Activated T-cell treated with anti-CD3 and anti-CD28 coated beads, Interleukin-2, amount 50 U/mL, for 4 hours (primary cell): ENCODE results near the gene FILIP1L. TPM values are rescaled to one million over a fixed set of nuclear protein-coding genes. Genes with fewer than 3 reads are reported as not detected.

Experiments used
- ATAC-seq, 2 donors: fragments of 200-7000 bp; cut with Tn5 transposase; one replicate each; pipeline ENCODE4 v1.10.0; 2021
- DNase-seq: peaks from one replicate; pipeline ENCODE4 v3.0.0-alpha.2; 2020
- H3K27me3 Mint-ChIP-seq: one replicate; pipeline ENCODE4 v1.8.0; 2021; ENCODE audit warnings: low read depth, mixed read lengths
- H3K36me3 Mint-ChIP-seq: one replicate; pipeline ENCODE4 v1.8.0; 2022; ENCODE audit warnings: mixed read lengths; ENCODE audit not compliant: insufficient read depth
- H3K4me1 Mint-ChIP-seq: one replicate; pipeline ENCODE4 v1.8.0; 2021; ENCODE audit warnings: low read depth, mixed read lengths
- H3K4me3 Mint-ChIP-seq: one replicate; pipeline ENCODE4 v1.8.0; 2021; ENCODE audit warnings: mild to moderate bottlenecking, moderate library complexity, mixed read lengths
- H3K9me3 Mint-ChIP-seq: one replicate; pipeline ENCODE4 v1.8.0; 2021; ENCODE audit warnings: mixed read lengths
- total RNA-seq, 3 donors: library from RNA; stranded (reverse); gene quantifications; one replicate each; pipeline ENCODE4 v1.2.1, GENCODE V29; 2021

FILIP1L gene
- total RNA-seq, 3 donors from 2014 or later = 0.08 to 0.28 TPM; not detected in 1

DNA sequence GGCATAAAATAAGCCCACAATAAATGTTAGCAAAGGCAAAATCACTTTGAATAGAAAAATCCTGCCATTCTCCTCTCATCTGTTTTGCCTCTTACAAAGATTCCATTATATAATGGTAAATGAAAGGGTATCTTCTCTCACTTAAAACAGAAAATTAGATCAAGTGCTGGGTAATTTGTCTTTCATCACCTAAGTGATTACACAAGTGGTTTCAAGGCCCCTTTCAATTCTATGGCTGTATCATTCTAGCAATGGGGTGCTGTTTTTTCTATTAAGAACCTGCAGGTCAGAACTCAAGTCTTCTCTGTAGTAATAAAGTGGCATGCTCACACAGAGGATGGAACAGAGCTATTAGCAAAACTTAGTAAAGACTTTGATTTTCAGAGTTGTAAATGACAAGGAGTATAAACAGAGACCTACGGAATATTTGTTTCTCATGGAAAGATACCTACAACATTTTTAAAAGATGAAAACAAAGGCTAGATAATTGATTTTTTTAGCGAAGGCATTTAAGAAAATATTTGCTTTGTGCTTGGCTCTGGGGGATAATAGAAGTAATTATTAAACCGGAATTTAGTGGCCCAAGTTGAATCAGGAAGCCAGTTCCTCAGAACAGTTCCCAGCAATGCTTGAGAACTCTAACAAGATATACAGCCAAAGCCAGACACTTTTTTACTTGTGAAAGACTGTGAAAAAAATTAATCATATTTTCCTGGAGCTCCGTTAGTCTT, 159.2 kb downstream of the FILIP1L start:
- DNase-seq = no peak
- no peaks in the 10 kb centered on the region for H3K4me1 Mint-ChIP-seq
- no peaks in the 10 kb centered on the region for H3K9me3 Mint-ChIP-seq
- no peak overlapping the region for H3K4me3 Mint-ChIP-seq
- no peaks in the 10 kb centered on the region for H3K27me3 Mint-ChIP-seq
- H3K36me3 Mint-ChIP-seq = peaks cover 3% of the 10 kb centered on the region
- no peak for ATAC-seq

DNA sequence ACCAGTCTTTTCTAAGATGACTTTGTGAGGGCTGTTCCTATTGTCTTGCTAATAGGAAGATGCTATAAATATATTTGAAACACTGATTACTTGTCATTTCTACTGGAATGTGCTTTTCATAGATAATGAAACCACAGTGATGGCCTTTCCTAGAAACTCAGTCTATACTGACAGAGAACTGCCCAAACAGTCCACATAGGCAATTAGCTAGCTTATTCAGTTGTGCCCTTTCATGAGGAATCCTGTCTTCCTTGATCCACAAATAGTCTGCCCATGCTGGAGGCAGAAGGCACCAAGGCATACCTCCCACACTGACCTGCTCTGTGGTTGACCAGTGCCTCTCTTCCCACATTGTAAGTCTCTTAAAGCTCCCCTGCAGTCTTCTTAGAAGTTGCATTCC, 160.7 kb downstream of the FILIP1L start:
- no peaks in the 10 kb centered on the region for H3K9me3 Mint-ChIP-seq
- ATAC-seq = no peak
- no peaks in the 10 kb centered on the region for H3K4me1 Mint-ChIP-seq
- no peak for DNase-seq
- no peaks in the 10 kb centered on the region for H3K27me3 Mint-ChIP-seq
- H3K36me3 Mint-ChIP-seq = peaks cover 3% of the 10 kb centered on the region
- no peak overlapping the region for H3K4me3 Mint-ChIP-seq

DNA sequence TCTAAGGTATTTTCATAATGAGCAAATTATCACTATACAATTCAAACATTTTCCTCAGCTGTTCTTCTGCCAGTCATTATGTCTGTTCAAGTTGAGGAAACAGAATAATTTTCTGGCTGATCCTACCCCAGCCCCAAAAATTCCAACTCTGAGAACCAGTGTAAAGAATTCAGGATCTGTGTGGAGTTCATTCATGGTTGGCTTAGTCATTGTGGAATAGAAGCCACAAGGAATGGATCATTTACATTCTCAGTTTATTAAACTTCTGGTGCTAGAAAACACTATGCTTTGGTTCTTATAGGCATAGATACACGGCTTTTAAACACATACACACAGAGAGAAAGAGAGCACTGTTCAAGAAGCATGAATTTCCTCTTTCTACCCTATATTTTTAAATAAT, 162.0 kb downstream of the FILIP1L start:
- Mint-ChIP-seq H3K4me3 (no peak overlapping the region), H3K9me3 (no peaks in the 10 kb centered on the region)
- ATAC-seq = no peak

DNA sequence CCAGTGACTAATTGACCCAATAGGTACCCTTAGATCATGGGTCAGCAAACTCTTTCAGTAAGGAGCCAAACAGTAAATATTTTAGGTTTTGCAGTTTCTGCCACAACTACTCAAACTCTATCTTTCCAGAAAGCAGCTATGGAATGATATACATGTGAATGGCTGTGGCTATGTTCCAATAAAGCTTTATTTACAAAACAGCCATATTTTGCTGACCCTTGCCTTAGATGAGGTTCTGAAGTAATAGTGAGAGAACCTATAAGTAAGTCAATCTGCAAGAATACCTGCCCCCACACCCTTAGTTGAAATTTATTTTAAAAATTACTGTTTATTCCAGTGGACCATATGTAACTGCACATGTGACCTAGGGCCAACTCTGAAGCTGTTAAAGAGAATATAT, 162.6 kb downstream of the FILIP1L start:
- no peak for ATAC-seq
- no peak overlapping the region for H3K4me3 Mint-ChIP-seq
- H3K9me3 Mint-ChIP-seq = no peaks in the 10 kb centered on the region
- no peaks in the 10 kb centered on the region for H3K4me1 Mint-ChIP-seq
- no peak for DNase-seq
- H3K36me3 Mint-ChIP-seq = peaks cover 2% of the 10 kb centered on the region
- no peaks in the 10 kb centered on the region for H3K27me3 Mint-ChIP-seq

More for the DNA sequence above, 162.0 kb downstream of the FILIP1L start:
- Mint-ChIP-seq H3K36me3 (peaks cover 3% of the 10 kb centered on the region), H3K27me3 (no peaks in the 10 kb centered on the region), H3K4me1 (no peaks in the 10 kb centered on the region)
- DNase-seq = no peak

DNA sequence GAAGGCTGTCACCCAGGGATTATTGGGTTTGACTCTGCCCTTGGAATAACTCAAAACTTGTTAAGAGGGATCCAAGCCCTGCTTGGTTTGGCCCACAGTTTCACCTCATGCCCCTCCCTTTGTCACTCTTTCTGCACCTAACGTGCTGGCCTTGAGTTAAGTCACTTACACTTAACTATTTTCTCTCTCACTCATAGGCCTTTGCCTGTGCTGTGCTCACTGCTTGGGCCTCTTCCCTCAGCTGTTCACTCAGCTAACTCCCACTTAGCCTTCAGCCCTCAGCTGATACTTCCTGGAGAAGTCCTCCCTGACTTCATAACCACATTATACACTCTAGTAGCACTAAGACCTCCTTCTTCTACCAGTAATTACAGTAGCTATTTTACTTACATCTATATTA, 163.4 kb downstream of the FILIP1L start:
- ATAC-seq (no peak), DNase-seq (no peak)
- Mint-ChIP-seq H3K9me3 (no peaks in the 10 kb centered on the region), H3K4me1 (no peaks in the 10 kb centered on the region), H3K36me3 (no peaks in the 10 kb centered on the region), H3K4me3 (no peak overlapping the region), H3K27me3 (no peaks in the 10 kb centered on the region)

DNA sequence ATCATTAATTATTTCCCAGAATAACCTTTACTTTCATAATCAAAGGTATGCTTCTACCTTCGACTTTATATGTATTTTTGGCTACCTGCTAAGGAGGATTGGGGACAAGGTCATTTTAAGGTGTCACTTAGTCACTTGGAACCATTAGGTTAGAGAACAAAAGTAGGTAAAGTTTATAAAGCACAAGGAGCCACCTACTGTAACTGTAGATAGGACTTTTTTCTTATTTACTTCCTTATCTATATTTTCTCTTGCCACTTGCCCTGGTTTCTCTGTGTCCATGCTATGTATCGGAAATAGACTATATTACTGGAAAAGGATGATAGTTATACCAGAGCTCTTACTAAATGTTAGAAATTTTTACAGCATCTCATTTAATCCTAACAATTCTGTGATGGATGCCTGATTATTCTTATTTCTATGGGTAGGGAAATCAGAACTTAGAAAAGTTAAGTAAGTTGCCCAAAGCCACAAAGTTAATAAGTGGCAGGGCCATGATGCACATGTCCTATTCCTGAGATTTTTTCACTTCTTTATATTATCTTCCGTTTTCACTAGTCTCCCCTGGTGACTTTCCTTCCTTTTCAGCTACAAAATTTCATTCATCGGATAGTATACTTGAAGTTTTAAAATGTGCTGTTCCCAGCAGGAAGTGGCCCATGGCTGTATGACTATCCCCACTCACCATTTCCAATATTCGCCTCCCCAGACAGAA, 164.2 kb downstream of the FILIP1L start:
- H3K36me3 Mint-ChIP-seq = no peaks in the 10 kb centered on the region
- no peak overlapping the region for H3K4me3 Mint-ChIP-seq
- H3K27me3 Mint-ChIP-seq = no peaks in the 10 kb centered on the region
- H3K4me1 Mint-ChIP-seq = no peaks in the 10 kb centered on the region
- no peaks in the 10 kb centered on the region for H3K9me3 Mint-ChIP-seq
- DNase-seq = no peak
- no peak for ATAC-seq

DNA sequence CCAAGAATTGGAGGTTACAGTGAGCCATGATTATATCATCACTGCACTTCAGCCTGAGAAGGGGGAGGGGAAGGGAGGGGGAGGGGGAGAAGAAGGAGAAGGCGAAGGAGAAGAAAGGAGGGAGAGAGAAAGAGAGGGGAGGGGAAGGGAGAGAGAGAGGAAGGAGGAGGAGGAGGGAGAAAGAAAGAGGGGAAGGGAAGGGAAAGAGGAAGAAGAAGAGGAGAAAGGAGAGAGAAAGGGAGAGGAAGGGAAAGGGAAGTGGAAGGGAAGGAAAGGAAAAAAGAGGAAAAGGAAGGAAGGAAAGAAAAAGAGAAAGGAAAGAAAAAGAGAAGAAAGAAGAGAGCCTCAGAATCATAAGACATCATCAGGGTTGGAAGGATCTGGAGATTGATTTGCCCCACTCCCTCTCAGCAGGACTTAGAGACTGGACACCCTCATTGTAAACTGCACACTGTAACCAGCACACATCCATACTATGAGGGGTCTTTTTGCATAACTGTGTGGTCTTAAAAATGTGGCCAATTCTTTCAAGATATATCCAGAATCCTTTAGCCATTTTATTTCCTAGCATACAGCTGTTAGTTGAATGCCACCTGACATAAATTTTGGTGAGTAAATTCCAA, 165.7 kb downstream of the FILIP1L start:
- Mint-ChIP-seq H3K4me1 (no peaks in the 10 kb centered on the region), H3K27me3 (no peaks in the 10 kb centered on the region), H3K4me3 (no peak overlapping the region), H3K36me3 (no peaks in the 10 kb centered on the region), H3K9me3 (no peaks in the 10 kb centered on the region)
- no peak for DNase-seq
- no peak for ATAC-seq

DNA sequence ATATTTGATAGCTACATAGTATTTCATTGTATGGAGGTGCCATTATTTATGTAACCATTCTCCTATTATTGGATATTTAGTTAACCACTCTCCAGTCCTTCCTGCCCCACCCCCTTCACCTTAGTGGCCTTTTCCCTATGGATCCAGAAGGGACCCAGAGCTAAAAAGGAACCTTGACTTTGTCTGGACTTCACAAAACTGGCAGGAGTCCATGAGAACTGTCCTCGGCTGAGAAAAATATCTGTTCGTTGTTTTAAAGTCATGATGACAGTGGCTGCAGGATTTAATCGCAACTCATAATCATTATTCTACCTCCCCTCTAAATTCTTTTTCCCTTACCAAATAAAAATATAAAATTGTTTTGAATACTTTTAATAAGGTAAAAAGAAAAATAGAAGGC, 166.9 kb downstream of the FILIP1L start:
- H3K4me1 Mint-ChIP-seq = no peaks in the 10 kb centered on the region
- no peak overlapping the region for H3K4me3 Mint-ChIP-seq
- DNase-seq (no peak), ATAC-seq (no peak)
- no peaks in the 10 kb centered on the region for H3K27me3 Mint-ChIP-seq
- H3K9me3 Mint-ChIP-seq = no peaks in the 10 kb centered on the region
- peaks cover 2% of the 10 kb centered on the region for H3K36me3 Mint-ChIP-seq

DNA sequence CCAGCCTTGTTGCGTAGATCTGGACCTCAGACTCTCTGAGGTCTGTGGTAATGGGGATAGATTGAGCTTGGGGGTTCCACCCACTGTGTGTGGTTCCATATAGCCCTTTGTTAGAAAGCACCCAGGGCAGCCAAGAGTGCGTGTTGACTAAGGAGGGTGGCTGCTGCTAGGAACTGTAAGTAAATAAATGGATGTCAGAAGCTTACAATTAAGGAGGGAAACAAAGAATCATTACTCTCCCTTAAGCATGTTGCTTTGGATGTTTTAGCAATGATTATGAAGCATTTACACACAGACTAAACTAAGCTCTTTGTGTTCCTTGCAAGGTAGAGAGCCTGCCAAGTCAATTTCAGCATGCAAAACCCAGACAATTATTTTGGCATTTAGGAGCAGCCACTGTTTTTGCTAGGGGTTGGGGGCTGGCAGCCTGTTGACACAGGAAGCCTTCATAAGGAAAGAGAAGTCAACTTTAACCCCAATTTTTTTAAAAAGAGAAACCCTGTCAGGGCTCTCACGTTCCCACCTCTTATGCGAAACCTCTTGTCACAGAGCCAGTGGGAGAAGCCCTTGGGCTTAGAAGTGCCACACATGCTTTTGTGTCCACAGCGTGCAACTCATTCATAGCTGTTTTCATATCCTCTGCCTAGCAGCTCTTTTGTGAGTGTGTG, 168.8 kb downstream of the FILIP1L start:
- ATAC-seq (no peak), DNase-seq (no peak)
- no peak overlapping the region for H3K4me3 Mint-ChIP-seq
- peaks cover 6% of the 10 kb centered on the region for H3K36me3 Mint-ChIP-seq
- no peaks in the 10 kb centered on the region for H3K4me1 Mint-ChIP-seq
- H3K9me3 Mint-ChIP-seq = no peaks in the 10 kb centered on the region
- no peaks in the 10 kb centered on the region for H3K27me3 Mint-ChIP-seq

DNA sequence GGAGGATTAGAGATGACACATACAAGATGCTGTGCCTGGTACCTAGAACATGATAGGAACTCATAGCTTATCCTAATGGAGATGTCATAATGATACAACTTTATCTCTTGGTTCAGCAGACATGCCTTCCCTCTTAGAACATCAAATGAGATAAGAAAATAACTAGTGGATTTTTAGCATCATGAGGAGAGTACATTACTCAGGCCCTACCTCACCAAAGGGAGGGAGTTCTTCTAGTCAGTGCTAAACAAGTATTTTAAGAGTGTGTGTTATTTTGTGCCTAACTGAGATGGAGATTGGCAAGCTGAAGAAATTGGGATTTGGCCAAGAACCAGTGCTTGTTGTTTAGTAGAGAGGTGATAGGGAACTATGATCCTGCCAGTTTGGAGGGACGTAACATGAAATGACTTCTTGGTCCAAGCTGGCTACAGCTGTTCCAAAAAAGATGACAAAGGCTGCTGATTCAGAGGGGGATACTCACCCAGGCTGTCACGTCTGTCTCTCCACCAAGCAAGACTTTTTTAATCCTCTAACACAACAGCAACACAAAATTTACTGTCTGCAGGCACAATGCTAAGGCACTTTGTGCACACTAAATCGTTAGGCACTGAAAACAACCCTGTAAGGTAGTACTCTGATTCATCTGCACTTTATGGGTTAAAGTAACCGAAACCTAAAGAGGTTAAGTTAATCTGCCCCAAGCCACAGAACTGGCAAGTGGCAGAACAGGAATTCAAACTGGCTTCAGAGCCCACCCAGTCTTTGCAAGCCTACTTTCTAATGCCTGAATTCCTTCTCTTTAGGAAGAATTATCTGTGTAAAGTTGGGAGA, 170.2 kb downstream of the FILIP1L start:
- ATAC-seq (no peak), DNase-seq (no peak)
- H3K9me3 Mint-ChIP-seq = no peaks in the 10 kb centered on the region
- peaks cover 10% of the 10 kb centered on the region for H3K36me3 Mint-ChIP-seq
- H3K4me3 Mint-ChIP-seq = no peak overlapping the region
- no peaks in the 10 kb centered on the region for H3K27me3 Mint-ChIP-seq
- peaks cover under 1% of the 10 kb centered on the region for H3K4me1 Mint-ChIP-seq

DNA sequence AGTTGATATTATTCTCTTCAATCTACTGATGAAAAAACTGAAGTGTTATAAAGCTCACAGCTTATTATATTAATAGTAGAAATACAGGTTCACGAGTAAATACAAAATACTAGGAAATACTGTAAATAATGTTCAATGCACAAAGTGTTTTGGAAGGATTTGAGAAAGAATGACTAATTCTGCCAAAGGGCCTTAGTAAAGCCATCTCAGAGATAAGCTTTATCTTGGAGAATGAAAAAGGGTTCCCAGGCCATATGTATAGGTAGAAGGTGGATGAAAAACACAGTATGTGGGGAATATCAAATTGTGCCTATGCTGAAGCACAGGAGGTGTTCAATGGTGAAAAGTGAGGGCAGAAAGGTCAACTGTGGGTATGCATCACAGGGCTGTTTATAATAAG, 173.1 kb downstream of the FILIP1L start:
- Mint-ChIP-seq H3K4me1 (peaks cover 13% of the 10 kb centered on the region), H3K36me3 (peaks cover 12% of the 10 kb centered on the region), H3K4me3 (no peak overlapping the region), H3K27me3 (no peaks in the 10 kb centered on the region), H3K9me3 (no peaks in the 10 kb centered on the region)
- ATAC-seq (no peak), DNase-seq (no peak)

DNA sequence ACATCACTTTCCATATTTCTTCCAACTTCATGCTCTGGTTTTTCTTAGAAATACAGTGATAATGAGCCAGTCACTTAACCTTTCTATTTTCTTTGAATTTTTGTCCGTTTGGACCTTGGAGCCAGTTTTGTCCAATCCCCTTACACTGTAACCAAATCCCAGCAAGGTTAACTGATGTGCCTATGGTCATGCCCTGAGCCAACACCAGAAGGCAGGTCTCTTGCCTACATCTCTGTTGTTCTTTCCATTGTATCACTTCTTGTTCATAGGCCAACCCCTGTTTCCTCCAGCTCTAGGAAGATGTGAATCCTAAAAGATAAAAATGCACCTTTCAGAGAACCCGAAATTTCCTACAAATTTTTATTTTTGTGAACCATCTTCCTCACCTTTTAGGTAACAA, 174.0 kb downstream of the FILIP1L start:
- Mint-ChIP-seq H3K36me3 (peaks cover 12% of the 10 kb centered on the region), H3K4me3 (no peak overlapping the region), H3K27me3 (no peaks in the 10 kb centered on the region), H3K9me3 (no peaks in the 10 kb centered on the region), H3K4me1 (peaks cover 13% of the 10 kb centered on the region)
- ATAC-seq (no peak), DNase-seq (no peak)

DNA sequence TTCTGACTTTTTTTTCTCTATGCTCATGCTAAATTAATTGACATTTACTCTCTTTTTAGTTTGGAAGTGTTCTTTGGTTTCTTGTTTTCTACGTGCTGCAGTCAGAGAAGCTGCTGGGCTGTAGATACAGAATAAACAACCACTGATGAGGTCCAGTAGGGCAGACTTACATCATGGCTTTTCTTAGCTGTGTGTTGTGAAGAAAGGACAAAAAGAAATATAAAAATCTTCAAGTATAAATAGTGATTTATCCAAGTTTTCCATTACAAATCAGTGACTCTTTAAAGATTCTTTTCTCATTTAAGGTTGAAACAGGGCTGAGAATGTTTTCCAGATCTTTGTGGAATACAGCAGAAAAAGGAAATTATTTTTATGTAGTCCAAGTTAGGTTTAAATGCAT, 174.4 kb downstream of the FILIP1L start:
- H3K36me3 Mint-ChIP-seq = peaks cover 12% of the 10 kb centered on the region

More for the DNA sequence above, 174.4 kb downstream of the FILIP1L start:
- DNase-seq = no peak
- Mint-ChIP-seq H3K27me3 (no peaks in the 10 kb centered on the region), H3K4me1 (peaks cover 13% of the 10 kb centered on the region), H3K4me3 (no peak overlapping the region), H3K9me3 (no peaks in the 10 kb centered on the region)
- no peak for ATAC-seq
